ENCODE data around the gene BICRA.
"Not testable (repeated sequence)": the region's sequence is repeated elsewhere in the genome, so short reads cannot be mapped to it uniquely, and the experiment has no call there.

Gene BICRA

GRCh38 chr19:47725759-47726401 lies 116.9 kb downstream of the BICRA start:
- Histone ChIP-seq H3K4me3 (ENCODE audit: insufficient read depth, low read length, poor library complexity, severe bottlenecking) (no peak overlapping the region), H3K9ac (ENCODE audit: low read length) (no peak overlapping the region), H3K4me2 (ENCODE audit: low read depth, low read length, poor library complexity, severe bottlenecking) (no peak overlapping the region), H3K79me2 (ENCODE audit: insufficient read depth, low read length) (no peaks in the 10 kb centered on the region), H3K9me2 (replicated peaks; ENCODE audit: insufficient read depth, low read length) (no peaks in the 10 kb centered on the region), H3F3A (ENCODE audit: insufficient read depth) (no peaks in the 10 kb centered on the region), H3K9me3 (ENCODE audit: insufficient read depth, low read length) (no peaks in the 10 kb centered on the region), H4K20me1 (ENCODE audit: low read depth, low read length) (no peaks in the 10 kb centered on the region), H3K27ac (ENCODE audit: low read depth, low read length) (no peak overlapping the region), H3K27me3 (ENCODE audit: low read length) (no peaks in the 10 kb centered on the region), H2AFZ (ENCODE audit: low read depth, low read length, severe bottlenecking) (no peak overlapping the region), H3K36me3 (ENCODE audit: low read length) (no peaks in the 10 kb centered on the region)
- TF ChIP-seq EZH2phosphoT487 (conservative IDR thresholded peaks at IDR 0.05; ENCODE audit: low read length) (no peak), CTCF (IDR thresholded peaks at IDR 0.05; ENCODE audit: insufficient read depth, low read length, poor library complexity, severe bottlenecking) (no peak)

- TF ChIP-seq EZH2phosphoT487 (conservative IDR thresholded peaks at IDR 0.05; ENCODE audit: low read length) = no peak
- no peak for TF ChIP-seq CTCF (IDR thresholded peaks at IDR 0.05; ENCODE audit: insufficient read depth, low read length, poor library complexity, severe bottlenecking)
- Histone ChIP-seq H3K4me2 (ENCODE audit: low read depth, low read length, poor library complexity, severe bottlenecking) (no peak overlapping the region), H3K9me3 (ENCODE audit: insufficient read depth, low read length) (no peaks in the 10 kb centered on the region), H2AFZ (ENCODE audit: low read depth, low read length, severe bottlenecking) (no peak overlapping the region), H3K9me2 (replicated peaks; ENCODE audit: insufficient read depth, low read length) (no peaks in the 10 kb centered on the region), H4K20me1 (ENCODE audit: low read depth, low read length) (no peaks in the 10 kb centered on the region), H3F3A (ENCODE audit: insufficient read depth) (no peaks in the 10 kb centered on the region), H3K79me2 (ENCODE audit: insufficient read depth, low read length) (no peaks in the 10 kb centered on the region), H3K4me3 (ENCODE audit: insufficient read depth, low read length, poor library complexity, severe bottlenecking) (no peak overlapping the region), H3K27ac (ENCODE audit: low read depth, low read length) (no peak overlapping the region), H3K27me3 (ENCODE audit: low read length) (no peaks in the 10 kb centered on the region), H3K9ac (ENCODE audit: low read length) (no peak overlapping the region), H3K36me3 (ENCODE audit: low read length) (no peaks in the 10 kb centered on the region)
Observed at GRCh38 chr19:47726467-47726866, 117.5 kb downstream of the BICRA start.

- not testable (repeated sequence) for H4K20me1 ChIP-seq (ENCODE audit: low read depth, low read length); H3K27me3 ChIP-seq (ENCODE audit: low read length); H3K9ac ChIP-seq (ENCODE audit: low read length); H3K4me2 ChIP-seq (ENCODE audit: low read depth, low read length, poor library complexity, severe bottlenecking); H2AFZ ChIP-seq (ENCODE audit: low read depth, low read length, severe bottlenecking); H3F3A ChIP-seq (ENCODE audit: insufficient read depth); H3K9me2 ChIP-seq (replicated peaks; ENCODE audit: insufficient read depth, low read length); H3K4me3 ChIP-seq (ENCODE audit: insufficient read depth, low read length, poor library complexity, severe bottlenecking); H3K27ac ChIP-seq (ENCODE audit: low read depth, low read length); H3K36me3 ChIP-seq (ENCODE audit: low read length); H3K79me2 ChIP-seq (ENCODE audit: insufficient read depth, low read length); H3K9me3 ChIP-seq (ENCODE audit: insufficient read depth, low read length)
Observed at GRCh38 chr19:47728295-47728694, 119.4 kb downstream of the BICRA start.

GRCh38 chr19:47729468-47729798 lies 120.5 kb downstream of the BICRA start:
- Histone ChIP-seq H3F3A (ENCODE audit: insufficient read depth) (no peaks in the 10 kb centered on the region), H3K9me2 (replicated peaks; ENCODE audit: insufficient read depth, low read length) (no peaks in the 10 kb centered on the region), H3K27ac (ENCODE audit: low read depth, low read length) (no peak overlapping the region), H3K4me2 (ENCODE audit: low read depth, low read length, poor library complexity, severe bottlenecking) (no peak overlapping the region), H2AFZ (ENCODE audit: low read depth, low read length, severe bottlenecking) (no peak overlapping the region), H3K27me3 (ENCODE audit: low read length) (no peaks in the 10 kb centered on the region), H3K79me2 (ENCODE audit: insufficient read depth, low read length) (no peaks in the 10 kb centered on the region), H3K36me3 (ENCODE audit: low read length) (no peaks in the 10 kb centered on the region), H4K20me1 (ENCODE audit: low read depth, low read length) (no peaks in the 10 kb centered on the region), H3K9ac (ENCODE audit: low read length) (no peak overlapping the region), H3K4me3 (ENCODE audit: insufficient read depth, low read length, poor library complexity, severe bottlenecking) (no peak overlapping the region), H3K9me3 (ENCODE audit: insufficient read depth, low read length) (no peaks in the 10 kb centered on the region)
- TF ChIP-seq EZH2phosphoT487 (conservative IDR thresholded peaks at IDR 0.05; ENCODE audit: low read length) = no peak
- TF ChIP-seq CTCF (IDR thresholded peaks at IDR 0.05; ENCODE audit: insufficient read depth, low read length, poor library complexity, severe bottlenecking) = no peak
